ENCODE results near the gene PDE6H.

DNA sequence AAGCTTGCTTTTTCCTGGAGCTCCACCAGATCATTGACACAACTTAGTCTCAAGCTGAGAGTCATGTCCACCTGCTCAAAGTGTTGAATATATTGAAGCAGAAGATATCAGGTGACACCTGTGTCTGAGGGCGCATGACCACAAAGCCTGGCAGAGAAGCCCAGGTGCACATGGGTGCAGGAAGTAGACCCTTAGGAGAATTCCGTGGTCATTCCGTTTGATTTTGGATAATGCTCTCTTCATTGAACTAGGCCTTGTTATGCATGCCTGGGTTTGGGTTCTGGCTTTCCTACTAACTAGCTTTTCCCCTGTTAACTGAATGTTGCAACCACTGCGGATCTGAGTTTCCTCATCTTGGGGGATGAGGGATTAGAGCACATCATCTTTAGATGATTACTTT, 18.6 kb upstream of the PDE6H start:
- TF ChIP-seq, protein P1, sequence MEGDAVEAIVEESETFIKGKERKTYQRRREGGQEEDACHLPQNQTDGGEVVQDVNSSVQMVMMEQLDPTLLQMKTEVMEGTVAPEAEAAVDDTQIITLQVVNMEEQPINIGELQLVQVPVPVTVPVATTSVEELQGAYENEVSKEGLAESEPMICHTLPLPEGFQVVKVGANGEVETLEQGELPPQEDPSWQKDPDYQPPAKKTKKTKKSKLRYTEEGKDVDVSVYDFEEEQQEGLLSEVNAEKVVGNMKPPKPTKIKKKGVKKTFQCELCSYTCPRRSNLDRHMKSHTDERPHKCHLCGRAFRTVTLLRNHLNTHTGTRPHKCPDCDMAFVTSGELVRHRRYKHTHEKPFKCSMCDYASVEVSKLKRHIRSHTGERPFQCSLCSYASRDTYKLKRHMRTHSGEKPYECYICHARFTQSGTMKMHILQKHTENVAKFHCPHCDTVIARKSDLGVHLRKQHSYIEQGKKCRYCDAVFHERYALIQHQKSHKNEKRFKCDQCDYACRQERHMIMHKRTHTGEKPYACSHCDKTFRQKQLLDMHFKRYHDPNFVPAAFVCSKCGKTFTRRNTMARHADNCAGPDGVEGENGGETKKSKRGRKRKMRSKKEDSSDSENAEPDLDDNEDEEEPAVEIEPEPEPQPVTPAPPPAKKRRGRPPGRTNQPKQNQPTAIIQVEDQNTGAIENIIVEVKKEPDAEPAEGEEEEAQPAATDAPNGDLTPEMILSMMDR (IDR thresholded peaks at IDR 0.05), result no peak
- TF ChIP-seq POLR2A (IDR thresholded peaks at IDR 0.05), result no peak
